DOHH2 (cell line): ENCODE results near the gene VAV2.

ENCODE experiments used
- H3F3A ChIP-seq: fragments of 200-600 bp; sonication (generic), shearing (Covaris generic); 2 replicates; pipeline ENCODE4 v1.6.0; 2016; ENCODE audit warnings: antibody characterized with exemption, mild to moderate bottlenecking; ENCODE audit not compliant: control insufficient read depth, insufficient read depth
- H3K27ac ChIP-seq: fragments of 200-600 bp; sonication (generic); 2 replicates; pipeline ENCODE4 v1.5.1; 2014; ENCODE audit warnings: low read depth, mild to moderate bottlenecking, low read length, moderate library complexity
- H3K27me3 ChIP-seq: fragments of 200-600 bp; sonication (generic); 2 replicates; pipeline ENCODE4 v1.6.1; 2014; ENCODE audit warnings: mild to moderate bottlenecking, low read length, mixed read lengths; ENCODE audit not compliant: control insufficient read depth
- H3K36me3 ChIP-seq: fragments of 200-600 bp; sonication (generic); 2 replicates; pipeline ENCODE4 v1.6.1; 2014; ENCODE audit warnings: mild to moderate bottlenecking, low read length, moderate library complexity, mixed read lengths; ENCODE audit not compliant: control insufficient read depth
- H3K4me1 ChIP-seq: fragments of 200-600 bp; sonication (generic); 2 replicates; pipeline ENCODE4 v1.6.1; 2014; ENCODE audit warnings: mild to moderate bottlenecking, low read length, mixed read lengths; ENCODE audit not compliant: control insufficient read depth
- H3K4me2 ChIP-seq: fragments of 200-600 bp; sonication (generic); 2 replicates; pipeline ENCODE4 v1.6.0; 2014; ENCODE audit warnings: mild to moderate bottlenecking, low read length, moderate library complexity
- H3K4me3 ChIP-seq: fragments of 200-600 bp; sonication (generic); 2 replicates; pipeline ENCODE4 v1.5.1; 2014; ENCODE audit warnings: mild to moderate bottlenecking, low read length, mixed read lengths
- H3K79me2 ChIP-seq: fragments of 200-600 bp; sonication (generic); 2 replicates; pipeline ENCODE4 v1.6.1; 2014; ENCODE audit warnings: mild to moderate bottlenecking, low read length, mixed read lengths; ENCODE audit not compliant: control insufficient read depth
- H3K9me2 ChIP-seq: fragments of 200-600 bp; sonication (generic); replicated peaks from 2 replicates; pipeline ENCODE4 v1.6.1; 2014; ENCODE audit warnings: mild to moderate bottlenecking, low read length, mixed read lengths; ENCODE audit not compliant: control insufficient read depth
- H3K9me3 ChIP-seq: fragments of 200-600 bp; sonication (generic); 2 replicates; pipeline ENCODE4 v1.6.1; 2014; ENCODE audit warnings: antibody characterized with exemption, low read length, mixed read lengths; ENCODE audit not compliant: control insufficient read depth, insufficient read depth
- H4K20me1 ChIP-seq: fragments of 200-600 bp; sonication (generic); 2 replicates; pipeline ENCODE4 v1.6.0; 2014; ENCODE audit warnings: low read depth, mild to moderate bottlenecking, antibody characterized with exemption, low read length, moderate library complexity; ENCODE audit not compliant: control insufficient read depth, insufficient read depth
- CTCF ChIP-seq: fragments of 200-600 bp; sonication (generic); IDR thresholded peaks from one replicate; pipeline ENCODE4 v1.5.1; 2014; ENCODE audit warnings: antibody characterized with exemption, mild to moderate bottlenecking, low read depth, low read length; ENCODE audit not compliant: poor library complexity, severe bottlenecking
- EZH2phosphoT487 ChIP-seq: fragments of 200-600 bp; sonication (generic); IDR thresholded peaks from 2 replicates; pipeline ENCODE4 v1.6.1; 2017; ENCODE audit warnings: borderline replicate concordance, mild to moderate bottlenecking, antibody characterized with exemption, low read length, moderate library complexity, mixed read lengths

VAV2 gene

DNA sequence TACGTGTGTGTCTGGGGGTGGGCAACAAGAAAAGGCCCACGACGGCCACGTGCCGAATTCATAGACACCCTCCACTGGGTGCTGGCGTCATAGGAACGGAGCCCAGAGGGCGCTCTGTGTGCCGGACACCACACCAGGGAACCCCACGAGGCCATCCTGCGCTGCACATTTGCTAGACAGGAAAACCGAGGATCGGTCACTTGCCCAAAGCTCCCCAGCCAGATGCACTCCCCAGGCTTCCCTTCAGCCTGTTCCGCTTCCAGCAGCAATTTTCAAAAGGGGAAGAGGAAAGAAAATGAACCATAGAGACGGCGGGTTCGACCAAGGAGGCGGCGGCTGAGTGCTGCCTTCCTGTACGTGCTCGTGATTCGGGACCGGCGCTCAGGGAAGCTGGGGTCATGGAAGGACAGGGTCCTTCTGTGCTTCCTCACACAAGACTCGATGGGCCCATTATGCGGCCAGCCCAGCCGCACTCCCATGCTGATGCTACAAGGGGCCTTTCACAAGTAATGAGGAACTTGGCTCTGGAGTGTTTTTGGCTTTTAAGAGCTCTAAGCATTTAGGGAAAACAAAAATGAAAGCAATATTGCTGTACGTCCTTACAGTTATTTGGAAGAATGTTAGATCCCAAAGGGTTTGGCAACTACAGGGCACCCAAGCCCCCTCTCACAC, 129.4 kb downstream of the VAV2 start:
- Histone ChIP-seq H3F3A (no peaks in the 10 kb centered on the region), H3K4me2 (no peak overlapping the region), H3K27me3 (no peaks in the 10 kb centered on the region), H3K9me3 (no peaks in the 10 kb centered on the region; the same call in 1 of the 2 replicates), H4K20me1 (no peaks in the 10 kb centered on the region), H3K4me3 (no peak overlapping the region), H3K36me3 (no peaks in the 10 kb centered on the region), H3K9me2 (no peaks in the 10 kb centered on the region), H3K27ac (no peak overlapping the region), H3K79me2 (peaks cover 15% of the 10 kb centered on the region), H3K4me1 (no peaks in the 10 kb centered on the region)
- TF ChIP-seq EZH2phosphoT487 (no peak), CTCF (no peak)

GRCh38 chr9:133861692-133862091, 130.4 kb downstream of the VAV2 start:
- Histone ChIP-seq H3K79me2 (peaks cover 10% of the 10 kb centered on the region; the same call in 1 of the 2 replicates), H3F3A (no peaks in the 10 kb centered on the region), H3K27ac (no peak overlapping the region), H4K20me1 (no peaks in the 10 kb centered on the region), H3K36me3 (no peaks in the 10 kb centered on the region), H3K4me2 (no peak overlapping the region), H3K27me3 (no peaks in the 10 kb centered on the region), H3K4me3 (no peak overlapping the region), H3K9me2 (no peaks in the 10 kb centered on the region), H3K9me3 (no peaks in the 10 kb centered on the region; the same call in 1 of the 2 replicates), H3K4me1 (no peaks in the 10 kb centered on the region)
- TF ChIP-seq EZH2phosphoT487 (no peak), CTCF (no peak)

DNA sequence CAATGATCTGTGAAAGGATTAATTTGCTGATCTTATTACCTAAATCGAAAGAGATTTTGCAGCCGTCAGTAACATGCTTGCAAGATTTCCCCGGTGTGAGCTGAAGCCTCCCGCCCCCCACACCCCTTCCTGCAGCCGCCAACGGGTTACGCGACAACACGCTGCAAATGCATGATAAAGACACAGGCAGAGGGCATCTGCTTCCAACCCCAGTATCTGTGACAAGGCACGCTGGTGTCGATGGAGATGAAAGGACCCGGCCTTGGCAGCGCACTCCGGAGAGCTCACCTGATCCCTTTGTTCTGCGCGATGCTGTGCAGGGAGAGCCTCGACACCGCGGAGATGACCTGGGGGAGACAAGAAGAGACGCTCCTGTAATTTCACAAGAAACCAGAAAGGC, 131.0 kb downstream of the VAV2 start:
- H3K4me3 ChIP-seq: no peak overlapping the region
- no peaks in the 10 kb centered on the region for H3K9me2 ChIP-seq
- TF ChIP-seq CTCF: no peak
- no peak for TF ChIP-seq EZH2phosphoT487
- H3K27ac ChIP-seq: no peak overlapping the region
- no peaks in the 10 kb centered on the region for H3K27me3 ChIP-seq
- no peaks in the 10 kb centered on the region for H4K20me1 ChIP-seq
- no peaks in the 10 kb centered on the region for H3F3A ChIP-seq
- no peak overlapping the region for H3K4me2 ChIP-seq
- H3K36me3 ChIP-seq: no peaks in the 10 kb centered on the region
- H3K9me3 ChIP-seq: no peaks in the 10 kb centered on the region; the same call in 1 of the 2 replicates
- no peaks in the 10 kb centered on the region for H3K4me1 ChIP-seq
- peaks cover 10% of the 10 kb centered on the region; the same call in 1 of the 2 replicates for H3K79me2 ChIP-seq
